T-helper 2 cell treated with Interferon-gamma antibody and Interleukin-4, amounts not matched to agents 100 ng/mL and 5 ng/mL, for 36 hours (primary cell): ENCODE results near the gene NKAIN4. TPM values are rescaled to one million over a fixed set of nuclear protein-coding genes. Genes with fewer than 3 reads are reported as not detected.

Experiments used
- intact Hi-C: fragments of 100-400 bp; cut with micrococcal nuclease; formaldehyde crosslinking; loops from one replicate; pipeline ENCODE4 v1.15.1; 2023
- total RNA-seq: library from RNA; stranded (reverse); gene quantifications from 2 replicates; pipeline ENCODE4 v1.2.3, GENCODE V29; 2022

NKAIN4 gene
- total RNA-seq = not detected in 2 replicates

DNA sequence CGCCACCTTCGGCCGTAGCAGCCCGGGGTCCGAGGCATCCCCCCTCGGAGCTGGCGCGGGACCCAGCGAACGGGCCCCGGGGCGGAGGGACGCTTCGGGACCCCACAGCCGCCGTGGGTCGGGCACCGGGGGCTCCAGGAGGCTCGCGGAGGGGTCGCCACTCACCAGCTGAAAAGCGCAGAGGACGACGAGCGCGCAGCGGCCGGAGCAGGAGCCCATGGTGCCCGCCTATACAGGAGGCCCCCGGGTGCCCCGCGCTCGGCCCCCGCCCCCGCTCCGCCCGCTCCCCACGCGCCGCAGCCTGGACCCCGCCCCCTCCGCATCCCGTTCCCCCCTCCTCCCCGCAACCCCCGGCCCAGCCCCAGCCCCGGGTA is at the start of gene NKAIN4:
Gene NKAIN4 (minus strand): TSS at position 232 of the 374 bp plus-strand sequence. CDS start 13 bp downstream, at position 219.
- intact Hi-C loops = no loop called here

DNA sequence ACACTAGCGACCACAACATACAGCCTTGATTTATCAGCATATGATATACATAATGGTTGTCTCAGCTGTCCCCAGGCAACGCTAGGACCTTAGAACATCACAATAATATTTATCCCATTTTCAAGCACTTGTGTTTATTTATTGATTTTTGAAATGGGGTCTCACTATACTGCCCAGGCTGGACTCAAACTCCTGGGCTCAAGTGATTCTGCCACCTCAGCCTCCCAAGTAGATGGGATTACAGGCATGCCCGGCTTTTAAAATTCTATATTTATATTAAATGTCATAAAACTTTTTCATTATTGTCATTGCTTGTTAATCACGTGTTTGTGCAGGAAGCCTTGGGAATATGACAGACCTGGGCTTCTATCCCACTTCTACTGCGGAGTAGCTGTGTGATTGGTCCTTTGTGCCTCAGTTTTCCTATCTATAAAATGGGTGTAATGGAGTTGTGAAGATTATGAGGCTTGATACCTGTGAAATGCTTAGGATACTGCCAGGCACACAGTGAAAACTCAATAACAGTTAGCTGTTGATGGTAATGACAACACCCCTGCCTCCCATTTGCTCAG is 48.9 kb upstream of the NKAIN4 start:
- intact Hi-C loops = no loop called here

DNA sequence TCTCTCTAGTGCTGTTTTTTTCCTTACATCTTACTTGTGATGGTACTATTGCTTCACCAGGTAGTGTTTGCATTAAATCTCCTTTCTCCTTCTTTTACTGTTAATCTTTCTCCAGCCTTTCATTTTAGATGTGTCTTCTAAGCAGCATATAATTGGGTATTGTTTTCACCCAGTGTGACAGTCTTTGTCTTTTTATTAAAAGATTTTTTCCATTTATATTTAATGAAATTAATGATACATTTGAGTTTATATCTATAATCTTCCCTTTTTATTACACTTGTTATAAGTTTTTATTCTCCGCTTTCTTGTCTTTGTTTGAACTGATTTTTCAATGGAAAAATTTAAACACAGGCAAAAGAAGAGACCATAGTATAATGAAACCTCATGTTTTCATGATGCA is 47.4 kb upstream of the NKAIN4 start:
- intact Hi-C loops = no loop called here

DNA sequence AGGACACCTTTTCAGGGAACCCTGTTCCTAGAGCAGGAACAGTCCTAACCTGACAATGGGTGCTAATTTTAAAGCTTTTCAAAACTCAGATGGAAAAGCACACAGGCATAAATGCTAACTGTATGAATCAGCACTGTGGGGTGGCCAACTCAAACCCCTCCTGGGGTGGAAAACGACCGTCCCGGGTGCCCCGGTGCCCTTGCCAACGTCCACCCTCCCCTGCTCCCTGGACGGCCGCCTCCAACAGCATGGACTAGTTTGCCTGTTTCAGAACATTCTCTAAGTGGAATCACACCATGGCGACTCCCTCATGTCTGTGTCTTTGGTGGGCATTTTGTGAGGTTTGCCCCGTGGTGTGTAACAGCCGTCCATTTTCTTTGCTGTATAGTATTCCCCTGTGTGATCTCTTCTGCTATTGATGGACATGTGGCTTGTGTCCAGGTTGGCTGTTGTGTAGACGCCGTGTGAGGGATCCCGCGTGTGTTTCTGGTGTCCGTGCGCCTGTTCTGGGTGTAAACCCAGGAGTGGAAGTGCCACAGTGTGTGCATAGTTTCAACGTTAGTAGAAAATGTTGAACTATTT is 44.6 kb upstream of the NKAIN4 start:
- intact Hi-C loops = no loop called here

DNA sequence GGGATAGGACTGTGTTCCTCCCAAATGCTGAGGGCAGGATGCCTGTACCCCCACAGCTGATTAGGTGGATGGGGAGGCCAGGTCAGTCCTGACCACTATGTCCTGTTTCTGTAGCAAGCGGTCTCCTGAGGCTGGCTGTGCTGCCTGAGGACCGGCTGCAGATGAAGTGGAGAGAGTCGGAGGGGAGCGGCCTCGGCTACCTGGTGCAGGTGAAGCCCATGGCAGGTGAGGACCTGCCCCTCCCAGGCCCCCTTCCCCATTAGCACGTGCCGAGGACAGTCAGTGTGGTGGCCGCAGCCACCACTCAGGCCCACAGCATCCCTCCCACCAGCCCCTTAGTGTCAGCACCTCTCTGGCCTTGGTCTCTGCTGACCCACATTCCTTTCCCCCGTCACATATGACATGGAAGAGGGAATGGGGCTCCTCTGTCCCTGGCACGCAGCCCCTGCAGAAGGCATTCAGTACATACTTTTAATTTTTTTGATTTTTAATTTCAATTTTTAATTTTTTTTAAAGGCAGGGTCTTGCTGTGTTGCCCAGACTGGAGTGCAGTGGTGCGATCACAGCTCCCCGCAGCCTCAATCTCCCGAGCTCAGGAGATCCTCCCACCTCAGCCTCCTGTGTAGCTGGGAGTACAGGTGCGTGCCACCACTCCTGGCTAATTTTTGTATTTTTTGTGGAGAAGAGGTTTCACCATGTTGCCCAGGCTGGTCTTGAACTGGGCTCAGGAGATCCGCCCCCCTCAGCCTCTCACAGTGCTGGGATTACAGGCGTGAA is 43.7 kb upstream of the NKAIN4 start:
- intact Hi-C loops = no loop called here

DNA sequence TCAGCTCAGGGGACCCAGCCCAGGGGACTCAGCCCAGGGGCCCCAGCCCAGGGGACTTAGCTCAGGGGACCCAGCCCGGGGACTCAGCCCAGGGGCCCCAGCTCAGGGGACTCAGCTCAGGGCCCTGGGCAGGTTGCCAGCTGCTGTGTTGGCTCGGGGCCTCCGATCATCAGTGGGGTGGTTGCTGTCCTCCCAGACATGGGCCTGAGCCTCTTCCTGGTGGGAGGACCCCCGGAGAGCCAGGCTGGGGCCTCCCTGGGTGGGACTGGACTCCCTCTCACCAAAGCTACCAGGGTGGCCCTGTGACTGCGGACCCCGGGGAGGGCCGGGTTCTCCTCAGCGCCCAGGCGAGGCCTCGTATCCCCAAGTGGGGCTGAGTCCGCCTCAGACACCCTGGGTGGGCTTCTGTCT is 43.1 kb upstream of the NKAIN4 start:
- intact Hi-C loops = no loop called here

DNA sequence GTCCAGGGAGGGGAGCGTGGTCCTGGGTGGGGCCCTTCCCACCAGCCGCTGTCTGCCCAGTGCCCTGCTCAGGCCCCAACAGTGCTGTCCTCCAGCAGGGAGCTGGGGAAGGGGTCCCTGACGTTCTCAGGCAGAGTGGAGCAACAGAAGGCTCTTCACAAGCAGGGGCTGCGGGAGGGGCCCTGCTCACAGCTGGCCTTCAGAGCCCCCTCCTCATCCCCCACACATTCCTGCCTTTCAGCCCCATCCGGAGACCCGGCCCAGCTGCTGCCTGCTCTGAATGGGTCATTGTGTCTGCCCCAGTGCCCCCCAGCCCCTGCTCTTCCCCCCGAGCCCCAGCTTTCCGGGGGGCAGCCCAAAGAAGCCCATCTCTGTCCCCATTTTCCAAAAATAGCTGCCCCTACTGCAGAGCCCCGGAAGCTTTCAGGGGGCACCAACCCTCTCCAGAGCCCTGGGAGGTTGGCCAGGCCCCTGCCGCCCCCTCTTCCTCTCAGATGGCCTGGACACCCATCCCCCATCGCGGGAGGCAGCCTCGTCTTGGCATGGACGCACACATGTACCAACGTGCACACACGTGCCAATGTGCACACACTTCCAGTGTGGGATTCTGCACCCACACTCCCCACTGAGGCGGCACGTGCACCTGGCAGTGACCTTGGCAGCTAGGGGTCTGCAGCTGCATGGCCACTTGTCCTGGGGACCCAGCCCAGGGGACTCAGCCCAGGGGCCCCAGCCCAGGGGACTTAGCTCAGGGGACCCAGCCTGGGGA is 42.5 kb upstream of the NKAIN4 start:
- intact Hi-C loops = no loop called here

DNA sequence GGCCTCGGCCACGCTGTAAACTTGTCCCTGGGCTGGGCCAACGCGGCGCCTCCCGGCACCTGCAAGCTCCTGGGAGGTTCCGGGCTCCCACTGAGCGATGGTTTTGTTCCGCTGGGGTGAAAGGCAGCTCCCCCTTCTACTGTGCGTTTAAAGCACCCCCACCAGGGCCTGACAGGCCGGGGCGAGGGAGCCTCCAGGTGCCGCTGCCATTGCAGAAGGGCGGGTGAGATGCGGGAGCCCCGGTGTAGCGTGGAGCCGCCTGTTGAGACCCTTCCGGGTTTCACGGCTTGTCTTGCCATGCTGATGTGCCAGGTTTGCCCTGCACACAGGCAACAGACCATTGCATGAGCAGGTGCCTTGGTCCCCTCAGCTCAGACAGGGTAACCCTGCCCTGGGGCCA is 41.6 kb upstream of the NKAIN4 start:
- intact Hi-C loops = no loop called here

DNA sequence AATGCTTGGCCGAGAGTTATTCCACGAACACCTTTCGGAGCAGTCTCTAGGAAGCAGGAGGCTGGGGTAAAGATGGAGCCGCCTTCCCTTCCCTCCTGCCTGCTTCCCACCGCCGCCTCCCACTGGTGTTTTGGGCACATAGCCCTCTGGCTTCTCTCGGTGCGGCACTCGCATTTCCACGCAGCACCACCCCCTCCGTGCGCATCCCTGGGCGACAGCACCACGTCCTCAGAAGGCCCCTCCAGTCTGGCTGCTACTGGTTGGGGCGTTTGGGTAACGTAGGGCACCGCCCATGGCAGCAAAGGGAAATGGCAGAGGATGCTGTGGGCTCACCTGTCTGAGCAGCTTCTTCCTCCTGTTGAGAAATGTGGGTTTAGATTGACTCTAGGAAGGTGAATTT is 41.2 kb upstream of the NKAIN4 start:
- intact Hi-C loops = no loop called here

DNA sequence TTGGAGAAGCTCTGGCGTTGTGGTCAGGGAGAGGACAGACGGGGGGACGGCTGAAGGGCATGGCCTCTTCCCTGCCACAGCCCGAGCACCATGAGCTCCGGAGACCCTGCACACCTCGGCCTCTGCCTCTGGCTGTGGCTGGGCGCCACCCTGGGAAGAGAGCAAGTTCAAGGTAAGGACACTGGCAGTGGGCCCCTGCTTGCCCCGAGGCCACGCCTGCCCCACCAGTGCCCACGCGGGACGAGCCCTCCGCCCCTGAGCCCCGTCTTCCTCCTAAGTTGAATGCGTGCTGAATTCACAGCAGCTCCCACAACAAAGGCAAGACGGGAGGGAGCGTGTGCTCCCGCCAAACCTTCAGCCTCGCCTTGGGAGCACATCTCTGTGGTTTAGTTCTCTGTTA is 40.8 kb upstream of the NKAIN4 start:
- intact Hi-C loops = no loop called here

DNA sequence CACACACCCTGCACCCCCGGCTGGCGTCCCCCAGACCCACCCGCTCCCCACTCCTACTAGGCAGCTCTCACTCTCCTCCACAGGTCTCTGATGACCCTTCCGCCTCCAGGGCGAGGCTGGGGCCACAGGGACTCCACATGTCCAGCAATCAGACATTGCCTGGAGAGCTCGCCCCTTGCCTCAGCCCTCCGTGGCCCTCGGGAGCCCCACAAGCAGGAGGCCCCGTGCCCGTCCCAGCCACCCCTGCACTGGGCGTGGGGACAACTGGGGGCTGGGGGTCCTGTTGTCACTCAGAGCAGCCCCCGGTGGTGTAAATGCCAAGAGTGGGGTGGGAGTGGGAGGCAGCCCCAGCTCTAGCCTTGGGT is 40.3 kb upstream of the NKAIN4 start:
- intact Hi-C loops = no loop called here

DNA sequence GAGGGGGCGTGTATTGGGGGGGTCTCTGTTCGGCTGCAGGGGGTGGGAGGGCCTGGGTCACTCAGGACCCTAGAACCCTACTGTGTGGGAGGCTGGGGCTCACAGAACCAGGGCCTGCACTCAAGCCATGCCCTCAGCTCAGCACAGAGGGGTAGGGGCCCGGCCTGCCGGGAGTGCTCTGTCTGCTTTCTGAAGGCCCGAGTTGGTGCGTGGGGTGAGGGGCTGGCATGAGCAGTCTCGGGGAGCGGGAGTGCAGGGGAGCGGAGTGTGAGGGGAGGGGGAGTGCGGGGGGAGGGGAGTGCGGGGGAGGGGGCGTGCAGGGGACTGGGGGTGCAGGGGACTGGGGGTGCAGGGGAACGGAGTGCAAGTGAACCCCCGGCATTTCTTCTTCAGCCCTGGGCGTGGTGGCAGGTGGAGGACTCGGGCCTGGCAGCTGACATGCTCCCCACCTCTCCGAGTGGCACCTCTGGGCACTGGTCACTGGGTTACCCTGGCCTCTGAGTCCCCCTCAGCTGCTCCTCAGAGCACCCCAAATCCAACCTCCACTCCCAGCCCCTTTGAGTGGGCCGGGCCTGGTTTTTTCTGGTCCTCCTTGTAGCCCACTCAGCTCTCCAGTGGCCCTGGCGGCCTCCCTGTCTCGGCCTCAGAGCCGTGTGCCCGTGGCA is 39.7 kb upstream of the NKAIN4 start:
- intact Hi-C loops = no loop called here

DNA sequence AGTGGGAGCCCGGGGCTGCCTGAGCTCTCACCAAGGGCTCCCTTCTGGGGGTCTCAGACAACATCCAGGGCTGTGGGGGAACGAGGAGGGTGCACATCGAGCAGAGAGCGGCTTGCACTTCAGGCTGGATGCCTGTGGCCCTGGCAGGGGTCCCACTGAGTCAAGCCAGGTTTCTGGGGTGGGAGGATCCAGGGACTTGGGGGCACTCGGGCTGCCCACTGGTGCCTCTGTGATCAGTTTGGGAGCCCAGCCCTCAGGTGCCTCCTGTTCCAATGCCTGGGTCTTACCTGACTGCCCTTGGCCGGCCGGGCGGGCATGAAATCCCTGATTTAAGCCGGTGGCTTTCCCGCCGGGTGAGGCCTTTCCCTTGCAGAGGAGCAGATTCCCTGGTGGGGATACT is 39.2 kb upstream of the NKAIN4 start:
- intact Hi-C loops = no loop called here

DNA sequence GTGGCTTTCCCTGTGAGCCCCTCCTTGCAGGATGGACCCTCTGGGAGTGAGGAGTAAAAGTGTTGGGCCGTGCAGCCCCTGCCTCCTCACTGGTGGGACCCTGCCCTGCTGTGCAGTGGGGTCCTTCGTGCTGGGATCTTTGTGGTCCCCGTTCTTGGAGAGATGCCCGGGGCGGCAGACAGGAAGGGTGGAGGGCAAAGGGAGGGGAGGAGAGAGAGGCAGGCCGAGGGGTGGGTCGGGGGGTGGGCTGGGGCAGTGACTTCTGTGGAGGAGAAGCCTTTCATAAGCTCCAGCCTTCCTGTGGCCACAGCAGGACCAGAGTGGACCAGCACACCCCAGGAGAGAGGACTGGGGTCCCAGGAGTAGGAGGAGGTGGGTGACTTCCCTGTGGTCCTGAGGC is 38.6 kb upstream of the NKAIN4 start, which contains the start of gene COL20A1:
Gene COL20A1 (plus strand): TSS at position 283 of the 400 bp plus-strand sequence. CDS start 1,922 bp downstream, outside the sequence.
- intact Hi-C loops = no loop called here

DNA sequence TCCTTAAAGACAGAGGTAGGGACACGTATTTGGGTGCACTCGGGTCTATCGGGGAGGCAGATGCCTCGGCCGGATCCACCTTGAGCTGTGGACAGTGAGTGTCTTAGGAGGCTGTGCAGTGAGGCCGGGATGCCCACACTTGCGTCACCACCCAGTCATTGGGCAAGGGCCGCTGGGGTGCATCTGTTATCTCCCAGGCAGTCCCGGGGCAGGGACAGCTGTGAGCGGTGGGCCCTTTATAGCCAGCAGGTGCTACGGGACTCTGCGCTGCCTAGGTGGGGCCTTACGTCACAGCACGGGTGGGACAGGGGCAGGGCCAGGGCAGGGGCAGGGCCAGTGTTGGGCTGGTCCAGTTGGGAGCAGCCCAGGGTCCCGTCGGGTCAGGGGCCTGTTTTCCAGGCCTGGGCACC is 38.0 kb upstream of the NKAIN4 start:
- intact Hi-C loops = no loop called here

DNA sequence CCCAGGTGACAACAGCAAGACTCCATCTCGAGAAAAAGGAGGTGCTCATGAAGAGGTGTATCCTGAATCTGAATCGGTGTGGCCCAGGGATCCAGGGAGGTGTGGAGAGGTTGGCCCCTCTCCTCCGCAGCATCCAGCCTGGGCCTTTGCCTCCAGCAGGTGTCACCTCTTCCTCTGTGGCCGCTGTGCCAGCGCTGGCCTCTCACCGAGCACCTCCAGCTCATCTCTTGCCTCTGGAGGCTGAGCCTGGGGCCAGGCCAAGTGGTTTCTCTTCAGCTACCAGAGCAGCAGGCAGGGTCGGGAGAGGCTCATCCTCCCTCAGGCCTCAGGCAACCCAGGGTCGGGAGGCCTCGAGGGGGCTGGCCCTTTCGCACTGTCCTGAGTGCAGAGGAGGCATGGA is 37.5 kb upstream of the NKAIN4 start:
- intact Hi-C loops = loop anchor here (1.0 kb wide), 1 partner anchor 69 kb away; no protein-coding TSS in a partner anchor

DNA sequence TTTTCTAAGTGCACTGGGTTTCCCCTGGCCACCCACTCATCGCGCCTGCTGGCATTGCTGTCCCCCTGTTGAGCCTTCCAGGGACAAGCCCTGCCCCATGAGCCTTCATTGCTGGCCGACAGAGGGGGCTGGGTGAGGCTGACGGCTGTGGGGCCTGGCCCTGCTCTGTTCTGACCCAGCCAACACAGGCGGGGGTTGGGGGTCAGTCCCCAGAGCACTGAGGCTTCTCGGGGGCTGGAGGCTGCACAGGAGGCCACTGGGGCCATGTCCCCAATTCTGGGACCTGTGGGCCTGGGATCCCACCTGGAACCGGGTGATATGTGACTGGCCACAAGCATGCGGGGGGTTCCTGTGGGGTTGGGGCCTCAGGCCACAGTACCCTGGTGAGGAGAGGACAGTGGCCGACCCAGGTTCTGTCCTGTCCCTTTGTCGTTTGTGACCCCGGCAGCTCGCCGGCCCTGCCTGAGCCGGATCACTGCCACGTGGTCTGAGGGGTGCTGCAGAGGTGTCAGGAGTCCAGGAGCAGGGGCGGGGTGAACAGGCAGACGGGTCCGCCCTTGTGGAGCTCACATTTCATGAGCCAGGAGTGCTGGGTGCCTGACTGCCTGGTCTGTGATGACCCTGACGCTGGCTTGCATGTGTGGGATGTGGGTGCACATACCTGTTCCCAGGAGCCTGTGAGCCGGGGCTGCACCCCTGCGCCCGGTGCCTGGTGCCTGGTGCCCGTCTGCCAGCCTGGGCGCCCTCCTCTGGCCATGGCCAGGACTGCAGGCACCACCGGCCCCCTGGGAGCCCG is 36.6 kb upstream of the NKAIN4 start:
- intact Hi-C loops = loop anchor here (1.0 kb wide), 1 partner anchor 68 kb away; no protein-coding TSS in a partner anchor

DNA sequence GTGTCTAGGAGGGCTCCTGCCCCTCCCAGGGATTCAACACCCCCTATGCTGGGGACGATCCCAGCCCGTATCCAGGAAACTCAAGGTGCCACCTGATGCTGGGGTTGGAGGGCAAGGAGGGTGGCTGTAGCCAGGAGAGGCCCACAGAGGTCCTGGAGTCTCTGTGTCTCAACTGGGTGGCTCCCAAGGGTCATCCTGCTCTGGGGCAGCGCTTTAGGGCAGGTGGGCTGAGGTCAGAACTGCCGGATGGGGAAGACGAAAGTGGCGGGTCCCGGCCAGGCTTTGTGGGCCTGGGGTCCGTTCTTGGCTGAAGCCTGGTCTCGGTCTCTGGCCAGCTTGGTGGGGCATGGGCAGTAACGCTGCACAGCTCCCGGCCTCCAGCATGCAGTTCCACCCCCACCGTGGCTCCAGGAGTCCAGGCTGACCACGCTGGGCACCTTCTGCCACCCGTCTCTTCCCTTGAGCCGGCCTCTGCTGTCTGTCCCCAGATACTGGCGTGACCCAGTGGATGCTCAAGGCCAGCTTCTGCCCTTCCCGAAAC is 35.9 kb upstream of the NKAIN4 start:
- intact Hi-C loops = no loop called here

DNA sequence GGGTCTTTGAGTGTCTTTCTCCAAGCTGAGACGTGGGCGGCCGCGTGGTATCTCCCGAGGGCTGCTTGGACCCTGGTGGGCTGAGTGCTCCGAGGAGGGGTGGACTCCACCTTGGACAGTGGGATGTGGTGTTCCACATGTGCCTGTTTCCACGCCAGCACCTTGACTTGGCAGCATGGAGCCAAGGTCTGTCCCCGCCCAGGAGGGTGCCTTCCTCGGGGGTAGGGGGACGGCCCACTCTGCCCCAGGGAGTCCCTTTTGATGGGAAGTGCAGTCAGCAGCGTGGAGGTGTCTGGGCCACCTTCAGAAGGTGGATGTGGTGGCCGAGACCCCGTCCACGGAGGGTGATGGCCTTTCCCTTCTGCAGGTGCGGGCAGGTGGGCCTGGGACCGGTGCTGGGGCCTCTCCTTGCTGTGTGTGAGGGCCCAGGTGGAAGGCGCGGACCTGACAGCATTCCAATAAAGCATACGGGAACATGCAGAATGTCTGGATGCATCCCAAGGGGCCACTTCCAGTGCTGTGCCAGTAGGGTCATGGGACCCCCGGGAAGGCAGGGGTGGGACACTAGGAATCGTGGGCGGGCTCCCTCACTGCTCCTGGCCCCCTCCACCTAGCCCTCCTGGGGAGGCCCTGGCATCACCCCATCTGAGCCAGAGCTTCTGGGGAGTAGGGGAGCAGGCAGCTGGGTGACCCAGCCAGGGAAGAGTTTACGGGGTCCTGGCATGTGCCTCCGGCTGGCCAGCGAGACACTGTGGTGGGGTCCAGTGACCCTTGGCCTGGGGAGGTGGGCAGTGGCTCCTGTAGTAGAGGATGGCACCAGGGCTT is 35.3 kb upstream of the NKAIN4 start:
- intact Hi-C loops = no loop called here
